GM12878 (cell line): ENCODE data around the gene THAP11. TPM values are rescaled to one million over a fixed set of nuclear protein-coding genes. Genes with fewer than 3 reads are reported as not detected.

Experiments
- DPF2 ChIP-seq: fragments of 450-650 bp; IDR thresholded peaks from 2 replicates; pipeline ENCODE4 v1.6.1; 2017; ENCODE audit warnings: mild to moderate bottlenecking
- GATAD2B ChIP-seq: fragments of 450-650 bp; conservative IDR thresholded peaks from 2 replicates; pipeline ENCODE4 v1.6.1; 2017; ENCODE audit warnings: low read depth, mild to moderate bottlenecking, moderate library complexity
- MEF2B ChIP-seq: fragments of 450-650 bp; IDR thresholded peaks from 2 replicates; pipeline ENCODE4 v1.6.1; 2018; ENCODE audit warnings: mild to moderate bottlenecking, moderate library complexity; ENCODE audit not compliant: partially characterized antibody, poor library complexity, severe bottlenecking
- MYB ChIP-seq: fragments of 150-350 bp; IDR thresholded peaks from 2 replicates; pipeline ENCODE4 v1.6.1; 2014; ENCODE audit warnings: mild to moderate bottlenecking, low read depth, low read length, borderline replicate concordance
- NFXL1 ChIP-seq: fragments of 450-650 bp; IDR thresholded peaks from 2 replicates; pipeline ENCODE4 v1.6.1; 2017; ENCODE audit warnings: antibody characterized with exemption, mild to moderate bottlenecking, borderline replicate concordance
- NFYB ChIP-seq: IDR thresholded peaks from 2 replicates; pipeline ENCODE4 v1.6.1; 2011; ENCODE audit warnings: low read depth, mild to moderate bottlenecking, low read length, improper control_type of control experiment, moderate library complexity; ENCODE audit not compliant: insufficient read depth
- PAX8 ChIP-seq: fragments of 450-650 bp; IDR thresholded peaks from 2 replicates; pipeline ENCODE4 v1.6.1; 2017; ENCODE audit warnings: mild to moderate bottlenecking, moderate library complexity
- RELA ChIP-seq: fragments of 450-650 bp; IDR thresholded peaks from 2 replicates; pipeline ENCODE4 v1.8.0; 2014; ENCODE audit warnings: borderline replicate concordance; ENCODE audit not compliant: partially characterized antibody
- SMC3 ChIP-seq: IDR thresholded peaks from 2 replicates; pipeline ENCODE4 v1.6.1; 2011; ENCODE audit warnings: low read length, improper control_type of control experiment, borderline replicate concordance
- TCF12 ChIP-seq: IDR thresholded peaks from 2 replicates; pipeline ENCODE4 v1.6.1; 2011; ENCODE audit warnings: low read depth, mild to moderate bottlenecking, low read length
- ZZZ3 ChIP-seq: IDR thresholded peaks from 2 replicates; pipeline ENCODE4 v1.6.1; 2011; ENCODE audit warnings: low read depth; ENCODE audit not compliant: control insufficient read depth, insufficient read length
- polyA plus RNA-seq, 11 experiments: library from polyadenylated mRNA; depleted of rRNA in 4 of 11; unstranded in 6 of 11; stranded (reverse) in 5 of 11; fragments of >200 nt; fragmentation: Nextera tagmentation in 4 of 11; fragmentation: Illumina TruSeq in 1 of 11; extraction: Ambion mirVana in 4 of 11; extraction: Trizol in 1 of 11; gene quantifications; 1 replicate in 1 of 11; 2 replicates in 10 of 11; pipeline versions ENCODE4 v1.2.1 to v1.2.3, GENCODE V29; 2011 to 2016; ENCODE audit warnings: inconsistent platforms in 2 of 11, missing spikeins in 2 of 11, low read depth in 1 of 11
- total RNA-seq, 4 experiments: library from RNA; depleted of rRNA in 3 of 4; stranded (reverse); fragments of >200 nt in 3 of 4; fragmentation: Illumina TruSeq in 1 of 4; extraction: Trizol in 1 of 4; gene quantifications; 2 replicates each; pipeline versions ENCODE4 v1.2.1 to v1.2.3, GENCODE V29; 2013 to 2021
- TF ChIP-seq, protein P1 (sequence below): fragments of 450-650 bp; formaldehyde crosslinking; IDR thresholded peaks from 2 replicates; pipeline ENCODE4 v1.4.0; 2020; ENCODE audit warnings: mild to moderate bottlenecking, moderate library complexity
- TF ChIP-seq, protein P2 (sequence below): fragments of 450-650 bp; IDR thresholded peaks from 2 replicates; pipeline ENCODE4 v1.6.1; 2018; ENCODE audit warnings: borderline replicate concordance, mild to moderate bottlenecking; ENCODE audit not compliant: partially characterized antibody
- TF ChIP-seq, protein P3 (sequence below): IDR thresholded peaks from 2 replicates; pipeline ENCODE4 v1.6.1; 2011; ENCODE audit warnings: low read depth, low read length, improper control_type of control experiment, borderline replicate concordance

The THAP11 gene
- total and polyA plus RNA-seq, 10 of the 15 experiments (the other 5 are each of a cell fraction or from before 2014, with no cell fraction given) = 2.5 to 36.7 (median 21.4) TPM

DNA sequence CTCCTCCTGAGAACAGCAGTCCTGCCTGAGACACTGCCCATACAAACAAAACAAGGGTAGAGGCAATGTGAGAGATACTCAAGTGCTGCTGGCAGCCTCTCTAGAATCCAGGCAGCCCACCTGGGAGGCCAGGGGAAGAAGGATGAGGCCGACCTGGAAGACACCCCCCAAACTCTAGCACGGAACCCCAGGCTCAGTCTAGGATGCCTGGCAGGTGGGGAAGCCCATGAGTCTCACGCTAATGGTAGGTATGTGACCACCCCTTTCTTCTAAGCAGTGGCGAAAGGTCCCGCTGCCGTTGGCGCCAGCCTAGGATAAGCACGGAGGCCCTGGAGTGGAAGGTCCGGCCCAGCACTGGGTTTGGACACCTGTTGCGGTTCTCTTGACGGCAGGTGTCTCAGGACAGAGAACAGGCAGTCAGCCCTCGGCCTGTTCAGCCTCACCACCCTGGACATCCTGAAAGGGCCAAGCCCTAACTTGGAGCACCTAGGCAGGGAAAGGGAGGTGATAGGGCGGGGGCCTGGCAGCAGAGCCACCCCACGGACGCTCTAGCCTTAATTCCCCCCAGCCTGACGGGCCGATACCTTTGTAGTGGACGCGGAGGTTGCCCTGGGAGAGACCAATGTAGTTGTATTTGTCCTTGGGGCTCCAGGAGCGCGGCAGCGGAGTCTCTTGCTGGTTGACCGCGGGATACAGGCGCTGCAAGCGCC, 36.2 kb upstream of the THAP11 start (continued):
- TF ChIP-seq, protein P1, sequence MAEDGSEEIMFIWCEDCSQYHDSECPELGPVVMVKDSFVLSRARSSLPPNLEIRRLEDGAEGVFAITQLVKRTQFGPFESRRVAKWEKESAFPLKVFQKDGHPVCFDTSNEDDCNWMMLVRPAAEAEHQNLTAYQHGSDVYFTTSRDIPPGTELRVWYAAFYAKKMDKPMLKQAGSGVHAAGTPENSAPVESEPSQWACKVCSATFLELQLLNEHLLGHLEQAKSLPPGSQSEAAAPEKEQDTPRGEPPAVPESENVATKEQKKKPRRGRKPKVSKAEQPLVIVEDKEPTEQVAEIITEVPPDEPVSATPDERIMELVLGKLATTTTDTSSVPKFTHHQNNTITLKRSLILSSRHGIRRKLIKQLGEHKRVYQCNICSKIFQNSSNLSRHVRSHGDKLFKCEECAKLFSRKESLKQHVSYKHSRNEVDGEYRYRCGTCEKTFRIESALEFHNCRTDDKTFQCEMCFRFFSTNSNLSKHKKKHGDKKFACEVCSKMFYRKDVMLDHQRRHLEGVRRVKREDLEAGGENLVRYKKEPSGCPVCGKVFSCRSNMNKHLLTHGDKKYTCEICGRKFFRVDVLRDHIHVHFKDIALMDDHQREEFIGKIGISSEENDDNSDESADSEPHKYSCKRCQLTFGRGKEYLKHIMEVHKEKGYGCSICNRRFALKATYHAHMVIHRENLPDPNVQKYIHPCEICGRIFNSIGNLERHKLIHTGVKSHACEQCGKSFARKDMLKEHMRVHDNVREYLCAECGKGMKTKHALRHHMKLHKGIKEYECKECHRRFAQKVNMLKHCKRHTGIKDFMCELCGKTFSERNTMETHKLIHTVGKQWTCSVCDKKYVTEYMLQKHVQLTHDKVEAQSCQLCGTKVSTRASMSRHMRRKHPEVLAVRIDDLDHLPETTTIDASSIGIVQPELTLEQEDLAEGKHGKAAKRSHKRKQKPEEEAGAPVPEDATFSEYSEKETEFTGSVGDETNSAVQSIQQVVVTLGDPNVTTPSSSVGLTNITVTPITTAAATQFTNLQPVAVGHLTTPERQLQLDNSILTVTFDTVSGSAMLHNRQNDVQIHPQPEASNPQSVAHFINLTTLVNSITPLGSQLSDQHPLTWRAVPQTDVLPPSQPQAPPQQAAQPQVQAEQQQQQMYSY (CRISPR knock-in tag) = no peak
- TF ChIP-seq GATAD2B = 0 out of 2 replicates have a peak, but pooled peaks have one; percentile 10
- 0 out of 2 replicates have a peak, but pooled peaks have one; percentile 10 for TF ChIP-seq TCF12
- peak; percentile 67 for TF ChIP-seq MEF2B
- no peak for TF ChIP-seq ZZZ3
- peak; percentile 18 for TF ChIP-seq RELA
- no peak for TF ChIP-seq PAX8
- TF ChIP-seq, protein P2, sequence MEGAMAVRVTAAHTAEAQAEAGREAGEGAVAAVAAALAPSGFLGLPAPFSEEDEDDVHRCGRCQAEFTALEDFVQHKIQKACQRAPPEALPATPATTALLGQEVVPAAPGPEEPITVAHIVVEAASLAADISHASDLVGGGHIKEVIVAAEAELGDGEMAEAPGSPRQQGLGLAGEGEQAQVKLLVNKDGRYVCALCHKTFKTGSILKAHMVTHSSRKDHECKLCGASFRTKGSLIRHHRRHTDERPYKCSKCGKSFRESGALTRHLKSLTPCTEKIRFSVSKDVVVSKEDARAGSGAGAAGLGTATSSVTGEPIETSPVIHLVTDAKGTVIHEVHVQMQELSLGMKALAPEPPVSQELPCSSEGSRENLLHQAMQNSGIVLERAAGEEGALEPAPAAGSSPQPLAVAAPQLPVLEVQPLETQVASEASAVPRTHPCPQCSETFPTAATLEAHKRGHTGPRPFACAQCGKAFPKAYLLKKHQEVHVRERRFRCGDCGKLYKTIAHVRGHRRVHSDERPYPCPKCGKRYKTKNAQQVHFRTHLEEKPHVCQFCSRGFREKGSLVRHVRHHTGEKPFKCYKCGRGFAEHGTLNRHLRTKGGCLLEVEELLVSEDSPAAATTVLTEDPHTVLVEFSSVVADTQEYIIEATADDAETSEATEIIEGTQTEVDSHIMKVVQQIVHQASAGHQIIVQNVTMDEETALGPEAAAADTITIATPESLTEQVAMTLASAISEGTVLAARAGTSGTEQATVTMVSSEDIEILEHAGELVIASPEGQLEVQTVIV = no peak
- TF ChIP-seq DPF2 = peak; percentile 17; the same call in 1 of the 2 replicates
- no peak for TF ChIP-seq NFXL1
- no peak for TF ChIP-seq NFYB
- TF ChIP-seq SMC3 = no peak
- TF ChIP-seq, protein P3, sequence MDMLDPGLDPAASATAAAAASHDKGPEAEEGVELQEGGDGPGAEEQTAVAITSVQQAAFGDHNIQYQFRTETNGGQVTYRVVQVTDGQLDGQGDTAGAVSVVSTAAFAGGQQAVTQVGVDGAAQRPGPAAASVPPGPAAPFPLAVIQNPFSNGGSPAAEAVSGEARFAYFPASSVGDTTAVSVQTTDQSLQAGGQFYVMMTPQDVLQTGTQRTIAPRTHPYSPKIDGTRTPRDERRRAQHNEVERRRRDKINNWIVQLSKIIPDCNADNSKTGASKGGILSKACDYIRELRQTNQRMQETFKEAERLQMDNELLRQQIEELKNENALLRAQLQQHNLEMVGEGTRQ = no peak
- no peak for TF ChIP-seq MYB
- TF ChIP-seq, all 136 proteins: peak for 9
